B cell (primary cell): ENCODE measurements around the gene TTC28. TPM values are rescaled to one million over a fixed set of nuclear protein-coding genes. Genes with fewer than 3 reads are reported as not detected.

Source experiments
- ATAC-seq: fragments of 200-7000 bp; cut with Tn5 transposase; one replicate; pipeline ENCODE4 v1.10.0; 2021; ENCODE audit warnings: low read depth, mild to moderate bottlenecking, moderate number of reproducible peaks, moderate library complexity
- CTCF ChIA-PET: fragments of 350-600 bp; sonication (Branson Sonifier 250); formaldehyde crosslinking; loops from one replicate; lab custom pipeline; 2021; ENCODE audit warnings: antibody characterized with exemption, inconsistent platforms; lab: Charles Lee
- POLR2A ChIA-PET: fragments of 350-600 bp; sonication (Branson Sonifier 250); formaldehyde crosslinking; loops from one replicate; lab custom pipeline; 2021; ENCODE audit warnings: antibody characterized with exemption; lab: Charles Lee
- DNase-seq: peaks from one replicate; pipeline ENCODE4 v3.0.0; 2013
- H2AFZ ChIP-seq: 2 replicates; pipeline ENCODE4 v1.6.1; 2012; ENCODE audit warnings: mild to moderate bottlenecking, low read depth, low read length; ENCODE audit not compliant: insufficient read depth, poor library complexity, severe bottlenecking
- H3K27ac ChIP-seq, 2 donors: 1 replicate in 1 of 2; 2 replicates in 1 of 2; pipeline ENCODE4 v1.5.1; 2012 to 2013; ENCODE audit warnings: low read length in 2 of 2, mild to moderate bottlenecking in 2 of 2, moderate library complexity in 1 of 2
- H3K27me3 ChIP-seq, 4 experiments: fragments of 200-600 bp in 1 of 4; sonication (generic) in 1 of 4; replicated peaks in 1 of 4; 1 replicate in 2 of 4; 2 replicates in 2 of 4; pipeline versions ENCODE4 v1.6.1 to v1.7.0; 2013 to 2016; ENCODE audit warnings: low read length in 3 of 4, mild to moderate bottlenecking in 2 of 4, mixed read lengths in 1 of 4, moderate library complexity in 1 of 4; ENCODE audit not compliant: insufficient read depth in 4 of 4, control insufficient read depth in 3 of 4; ENCODE audit errors: control extremely low read depth in 1 of 4
- H3K36me3 ChIP-seq, 2 experiments: replicated peaks in 1 of 2; 1 replicate in 1 of 2; 2 replicates in 1 of 2; pipeline versions ENCODE4 v1.6.1 to v1.7.1; 2013; ENCODE audit warnings: low read length in 1 of 2; ENCODE audit not compliant: insufficient read depth in 2 of 2, control insufficient read depth in 1 of 2; ENCODE audit errors: control extremely low read depth in 1 of 2, extremely low read depth in 1 of 2
- H3K4me1 ChIP-seq, 2 donors: fragments of 200-600 bp in 1 of 2; sonication (generic) in 1 of 2; 1 replicate in 1 of 2; 2 replicates in 1 of 2; pipeline versions ENCODE4 v1.5.1 to v1.6.1; 2013 to 2017; ENCODE audit warnings: low read length in 2 of 2; ENCODE audit not compliant: control insufficient read depth in 2 of 2, insufficient read depth in 2 of 2
- H3K4me2 ChIP-seq: replicated peaks from 2 replicates; pipeline ENCODE3; 2012; ENCODE audit warnings: mild to moderate bottlenecking, low read depth, low read length; ENCODE audit not compliant: poor library complexity, severe bottlenecking
- H3K4me3 ChIP-seq, 5 experiments: fragments of 200-600 bp in 1 of 5; sonication (generic) in 1 of 5; 1 replicate in 3 of 5; 2 replicates in 2 of 5; pipeline versions ENCODE4 v1.5.1 to v1.7.0; 2011 to 2016; ENCODE audit warnings: low read length in 4 of 5, mild to moderate bottlenecking in 4 of 5, low read depth in 2 of 5, control low read depth in 1 of 5, moderate library complexity in 1 of 5; ENCODE audit not compliant: insufficient read depth in 1 of 5; ENCODE audit errors: control extremely low read depth in 1 of 5, extremely low read depth in 1 of 5
- H3K79me2 ChIP-seq: fragments of 200-600 bp; sonication (generic); one replicate; pipeline ENCODE4 v1.6.0; 2016; ENCODE audit warnings: low read length; ENCODE audit not compliant: control insufficient read depth, insufficient read depth
- H3K9ac ChIP-seq: fragments of 200-600 bp; sonication (generic); 2 replicates; pipeline ENCODE4 v1.6.1; 2017; ENCODE audit warnings: mild to moderate bottlenecking, low read length, moderate library complexity
- H3K9me3 ChIP-seq, 3 donors: one replicate each; pipeline versions ENCODE4 v1.6.1 to v1.7.1; 2013; ENCODE audit warnings: low read length in 2 of 3; ENCODE audit not compliant: control insufficient read depth in 2 of 3, insufficient read depth in 1 of 3; ENCODE audit errors: control extremely low read depth in 1 of 3
- H4K20me1 ChIP-seq: 2 replicates; pipeline ENCODE4 v1.6.0; 2012; ENCODE audit warnings: mild to moderate bottlenecking, low read length; ENCODE audit not compliant: insufficient read depth, control insufficient read depth, poor library complexity, severe bottlenecking
- H3K27ac Mint-ChIP-seq: one replicate; pipeline ENCODE4 v1.8.0; 2021; ENCODE audit warnings: mixed read lengths
- H3K27me3 Mint-ChIP-seq: one replicate; pipeline ENCODE4 v1.8.0; 2021; ENCODE audit warnings: mixed read lengths
- H3K4me1 Mint-ChIP-seq: one replicate; pipeline ENCODE4 v1.8.0; 2021; ENCODE audit warnings: mixed read lengths
- H3K4me3 Mint-ChIP-seq: one replicate; pipeline ENCODE4 v1.8.0; 2021; ENCODE audit warnings: mixed read lengths
- H3K9me3 Mint-ChIP-seq: one replicate; pipeline ENCODE4 v1.8.0; 2022; ENCODE audit warnings: mixed read lengths; ENCODE audit not compliant: insufficient read depth
- EZH2 ChIP-seq: IDR thresholded peaks from 2 replicates; pipeline ENCODE4 v1.6.1; 2012; ENCODE audit warnings: borderline replicate concordance, low read depth, mild to moderate bottlenecking, moderate library complexity, low read length; ENCODE audit not compliant: insufficient read depth, poor library complexity, severe bottlenecking
- WGBS: methylation state at CpG from one replicate; pipeline ENCODE4 v1.1.5; 2013; ENCODE audit warnings: missing lambda C conversion rate; ENCODE audit not compliant: insufficient coverage; 5-methylcytosine and 5-hydroxymethylcytosine counted together
- intact Hi-C: fragments of 100-400 bp; cut with micrococcal nuclease; formaldehyde crosslinking; loops from one replicate; pipeline ENCODE4 v1.10.0; 2022
- polyA plus RNA-seq: library from polyadenylated mRNA; depleted of rRNA; stranded (reverse); fragments of >200 nt; gene quantifications from 2 replicates; pipeline ENCODE4 v1.2.3, GENCODE V29; 2012
- total RNA-seq, 2 donors: library from RNA; stranded (reverse); fragments of 120-200 nt in 1 of 2; gene quantifications; 1 replicate in 1 of 2; 2 replicates in 1 of 2; pipeline versions ENCODE4 v1.2.3 to v1.2.4, GENCODE V29; 2013 to 2022
- TF ChIP-seq, protein P1 (sequence below): fragments of 200-600 bp; IDR thresholded peaks from one replicate; pipeline ENCODE4 v1.8.0; 2022; ENCODE audit warnings: antibody characterized with exemption, mild to moderate bottlenecking

TTC28 gene
- total and polyA plus RNA-seq, 2 donors (not counting 1 experiment from before 2014, with no cell fraction given) = 4.5 to 7.3 TPM

GRCh38 chr22:28627791-28628190 is 51.8 kb downstream of the TTC28 start:
- intact Hi-C loops = no loop called here
- no peaks in the 10 kb centered on the region for H3K9me3 ChIP-seq
- H3K9ac ChIP-seq = no peak overlapping the region
- CTCF ChIA-PET = no interaction called here
- POLR2A ChIA-PET = no interaction called here
- H3K4me3 ChIP-seq = no peak overlapping the region
- no peaks in the 10 kb centered on the region for H3K27me3 ChIP-seq
- no peak overlapping the region for H3K27ac ChIP-seq
- no peaks in the 10 kb centered on the region for H3K4me1 ChIP-seq
- H2AFZ ChIP-seq = no peak overlapping the region
- H3K4me3 Mint-ChIP-seq = no peak overlapping the region
- H3K4me1 Mint-ChIP-seq = no peaks in the 10 kb centered on the region
- H3K4me2 ChIP-seq = no peak overlapping the region
- H3K9me3 Mint-ChIP-seq = no peaks in the 10 kb centered on the region
- no peak overlapping the region for H3K27ac Mint-ChIP-seq
- H3K79me2 ChIP-seq = no peaks in the 10 kb centered on the region
- DNase-seq (no peak), ATAC-seq (no peak)
- H4K20me1 ChIP-seq = no peaks in the 10 kb centered on the region
- H3K36me3 ChIP-seq = no peaks in the 10 kb centered on the region
- no peaks in the 10 kb centered on the region for H3K27me3 Mint-ChIP-seq
- no peak for TF ChIP-seq EZH2
- TF ChIP-seq, protein P1, sequence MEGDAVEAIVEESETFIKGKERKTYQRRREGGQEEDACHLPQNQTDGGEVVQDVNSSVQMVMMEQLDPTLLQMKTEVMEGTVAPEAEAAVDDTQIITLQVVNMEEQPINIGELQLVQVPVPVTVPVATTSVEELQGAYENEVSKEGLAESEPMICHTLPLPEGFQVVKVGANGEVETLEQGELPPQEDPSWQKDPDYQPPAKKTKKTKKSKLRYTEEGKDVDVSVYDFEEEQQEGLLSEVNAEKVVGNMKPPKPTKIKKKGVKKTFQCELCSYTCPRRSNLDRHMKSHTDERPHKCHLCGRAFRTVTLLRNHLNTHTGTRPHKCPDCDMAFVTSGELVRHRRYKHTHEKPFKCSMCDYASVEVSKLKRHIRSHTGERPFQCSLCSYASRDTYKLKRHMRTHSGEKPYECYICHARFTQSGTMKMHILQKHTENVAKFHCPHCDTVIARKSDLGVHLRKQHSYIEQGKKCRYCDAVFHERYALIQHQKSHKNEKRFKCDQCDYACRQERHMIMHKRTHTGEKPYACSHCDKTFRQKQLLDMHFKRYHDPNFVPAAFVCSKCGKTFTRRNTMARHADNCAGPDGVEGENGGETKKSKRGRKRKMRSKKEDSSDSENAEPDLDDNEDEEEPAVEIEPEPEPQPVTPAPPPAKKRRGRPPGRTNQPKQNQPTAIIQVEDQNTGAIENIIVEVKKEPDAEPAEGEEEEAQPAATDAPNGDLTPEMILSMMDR = no peak

DNA sequence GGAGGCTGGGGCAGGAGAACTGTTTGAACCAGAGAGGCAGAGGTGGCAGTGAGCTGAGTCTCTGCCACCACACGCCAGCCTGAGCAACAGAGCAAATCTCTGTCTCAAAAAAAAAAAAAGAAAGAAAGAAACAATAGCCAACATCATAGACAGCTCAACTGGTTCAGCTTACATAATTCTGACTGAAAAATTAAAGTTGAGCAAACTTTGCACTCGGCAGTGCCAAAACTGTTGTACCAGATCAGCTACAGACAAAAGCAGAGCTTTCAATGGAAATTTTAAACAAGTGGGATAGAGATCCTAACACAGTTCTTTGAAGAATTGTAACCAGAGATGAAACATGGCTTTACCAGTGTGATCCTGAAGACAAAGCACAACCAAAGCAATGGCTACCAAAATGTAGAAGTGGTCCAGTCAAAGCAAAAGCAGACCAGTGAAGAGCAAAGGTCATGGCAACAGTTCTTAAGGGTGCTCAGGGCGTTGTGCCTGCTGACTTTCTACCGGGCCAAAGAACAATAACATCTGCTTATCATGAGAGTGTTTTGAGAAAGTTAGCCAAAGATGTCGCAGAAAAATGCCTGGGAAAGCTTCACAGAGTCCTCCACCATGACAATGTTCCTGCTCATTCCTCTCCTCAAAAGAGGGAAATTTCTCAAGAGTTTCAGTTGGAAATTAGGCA is 59.3 kb downstream of the TTC28 start:
- H3K9me3 ChIP-seq = no peaks in the 10 kb centered on the region
- no peaks in the 10 kb centered on the region for H3K79me2 ChIP-seq
- Mint-ChIP-seq H3K27me3 (no peaks in the 10 kb centered on the region), H3K4me1 (no peaks in the 10 kb centered on the region), H3K9me3 (no peaks in the 10 kb centered on the region), H3K27ac (no peak overlapping the region), H3K4me3 (no peak overlapping the region)
- H3K36me3 ChIP-seq = no peaks in the 10 kb centered on the region
- H3K9ac ChIP-seq = no peak overlapping the region
- no peak overlapping the region for H2AFZ ChIP-seq
- ATAC-seq (no peak), DNase-seq (no peak)
- H3K4me1 ChIP-seq = no peaks in the 10 kb centered on the region
- no peak overlapping the region for H3K27ac ChIP-seq
- WGBS = 96% methylated on average over 4 of the region's 5 CpGs
- ChIA-PET POLR2A (no interaction called here), CTCF (interaction anchor here (1.3 kb wide), 1 partner anchor 209 kb away, joined by 3 read pairs; no protein-coding TSS in a partner anchor)
- H4K20me1 ChIP-seq = no peaks in the 10 kb centered on the region
- no peak overlapping the region for H3K4me2 ChIP-seq
- no peak overlapping the region for H3K4me3 ChIP-seq
- intact Hi-C loops = no loop called here
- H3K27me3 ChIP-seq = peaks cover 0 to 2% (median 0%) of the 10 kb centered on the region in 4 experiments
- TF ChIP-seq EZH2 = no peak
- TF ChIP-seq, protein P1 = no peak
